Stimulated activated CD4-positive, alpha-beta T cell treated with anti-CD3 and anti-CD28 coated beads, Interleukin-12 subunit alpha, Interleukin-12 subunit beta, amount 100 ng/mL, for 48 hours (primary cell): Measurements from ENCODE around the gene TINAGL1.

Experiments
- DNase-seq, 3 donors: peaks; one replicate each; pipeline ENCODE4 v3.0.0-alpha.2; 2020; ENCODE audit warnings: low read depth in 2 of 3, low spot score in 1 of 3

TINAGL1 gene

DNA sequence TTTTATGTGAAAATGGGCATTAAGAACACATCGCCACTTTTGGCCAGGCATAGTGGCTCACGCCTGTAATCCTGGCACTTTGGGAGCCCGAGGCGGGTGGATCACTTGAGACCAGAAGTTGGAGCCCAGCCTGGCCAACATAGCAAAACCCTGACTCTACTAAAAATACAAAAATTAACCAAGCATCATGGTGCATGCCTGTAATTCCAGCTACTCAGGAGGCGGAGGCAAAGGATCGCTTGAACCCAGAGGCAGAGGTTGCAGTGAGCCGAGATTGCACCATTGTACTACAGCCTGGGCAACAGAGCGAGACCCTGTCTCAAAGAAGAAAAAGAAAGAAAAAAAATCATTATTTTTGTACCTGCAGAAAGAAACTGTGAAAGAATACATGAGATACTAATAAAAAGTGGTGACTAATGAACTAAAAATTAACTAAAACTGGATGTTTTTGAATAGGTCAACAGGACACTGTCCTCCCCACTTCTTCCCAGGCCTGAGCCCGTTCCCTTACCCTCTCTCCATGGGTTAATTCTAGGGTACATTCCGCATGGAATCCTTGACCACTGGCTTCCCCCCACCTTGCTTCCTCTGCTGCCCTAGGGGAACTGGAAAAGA, 8.3 kb upstream of the TINAGL1 start:
- DNase-seq, result no peak

DNA sequence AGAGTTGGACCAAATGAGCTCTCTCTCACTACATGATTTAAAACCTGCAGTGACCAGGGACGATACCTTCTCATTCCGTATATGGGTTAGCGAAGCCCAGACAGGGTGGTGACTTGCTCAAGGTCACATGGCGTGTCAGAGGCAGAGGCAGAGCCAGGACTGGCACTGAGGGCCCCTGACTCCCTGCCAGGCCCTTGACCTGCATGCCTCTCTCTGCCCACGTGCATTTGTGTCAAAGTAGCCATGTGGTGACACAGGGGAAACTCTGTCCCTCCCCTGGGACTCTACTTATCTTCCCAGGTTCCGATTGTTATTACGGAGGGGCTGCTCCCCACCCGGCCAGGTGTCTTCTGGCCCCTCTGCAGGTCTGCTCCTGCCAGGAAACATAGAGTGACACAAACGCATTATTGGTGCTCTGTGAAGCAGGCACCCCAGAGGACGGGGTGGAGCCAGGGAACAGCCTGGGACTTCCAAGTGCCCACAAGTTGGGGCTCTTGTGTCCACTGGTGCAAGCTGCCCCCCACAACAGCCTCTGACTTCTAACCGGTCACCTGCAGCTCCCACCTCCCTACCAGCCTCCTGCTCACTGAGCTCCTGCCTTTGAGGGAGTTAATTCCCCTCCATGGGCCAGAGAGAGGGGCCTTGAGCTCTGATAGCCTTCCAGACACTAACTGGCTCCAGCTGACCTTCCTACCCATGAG, 7.3 kb upstream of the TINAGL1 start:
- no peak for DNase-seq

DNA sequence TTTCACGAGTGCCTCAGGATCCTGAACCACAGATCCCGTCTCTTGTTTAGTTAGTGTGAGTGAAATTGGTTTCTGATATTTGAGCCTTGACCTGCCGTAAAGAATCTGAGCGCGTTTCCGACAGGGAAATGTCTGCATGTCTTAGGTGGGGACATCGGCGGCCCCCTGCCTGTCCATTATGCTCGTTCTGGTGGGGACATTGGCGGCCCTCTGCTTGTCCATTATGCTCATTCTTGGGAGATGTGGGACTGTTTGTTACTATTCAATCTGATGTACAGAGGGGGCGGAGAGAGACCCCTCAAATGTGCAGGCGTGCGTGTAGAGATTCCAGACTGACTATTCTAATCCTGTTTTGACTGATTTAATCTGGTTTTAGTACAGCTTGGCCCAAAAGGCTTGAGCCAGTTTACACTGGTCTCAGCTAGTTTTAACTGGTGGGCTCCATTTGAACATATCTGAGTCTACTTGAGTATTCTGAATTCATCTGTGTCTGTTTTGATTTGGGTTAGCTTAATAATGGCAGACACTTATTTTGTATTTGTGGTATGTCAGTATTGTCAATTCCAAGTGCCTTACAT, 6.6 kb upstream of the TINAGL1 start:
- no peak for DNase-seq

- DNase-seq, result no peak
Observed at GRCh38 chr1:31570228-31570627, 6.1 kb upstream of the TINAGL1 start.

- no peak for DNase-seq
Observed at GRCh38 chr1:31570906-31571305, 5.4 kb upstream of the TINAGL1 start.

DNA sequence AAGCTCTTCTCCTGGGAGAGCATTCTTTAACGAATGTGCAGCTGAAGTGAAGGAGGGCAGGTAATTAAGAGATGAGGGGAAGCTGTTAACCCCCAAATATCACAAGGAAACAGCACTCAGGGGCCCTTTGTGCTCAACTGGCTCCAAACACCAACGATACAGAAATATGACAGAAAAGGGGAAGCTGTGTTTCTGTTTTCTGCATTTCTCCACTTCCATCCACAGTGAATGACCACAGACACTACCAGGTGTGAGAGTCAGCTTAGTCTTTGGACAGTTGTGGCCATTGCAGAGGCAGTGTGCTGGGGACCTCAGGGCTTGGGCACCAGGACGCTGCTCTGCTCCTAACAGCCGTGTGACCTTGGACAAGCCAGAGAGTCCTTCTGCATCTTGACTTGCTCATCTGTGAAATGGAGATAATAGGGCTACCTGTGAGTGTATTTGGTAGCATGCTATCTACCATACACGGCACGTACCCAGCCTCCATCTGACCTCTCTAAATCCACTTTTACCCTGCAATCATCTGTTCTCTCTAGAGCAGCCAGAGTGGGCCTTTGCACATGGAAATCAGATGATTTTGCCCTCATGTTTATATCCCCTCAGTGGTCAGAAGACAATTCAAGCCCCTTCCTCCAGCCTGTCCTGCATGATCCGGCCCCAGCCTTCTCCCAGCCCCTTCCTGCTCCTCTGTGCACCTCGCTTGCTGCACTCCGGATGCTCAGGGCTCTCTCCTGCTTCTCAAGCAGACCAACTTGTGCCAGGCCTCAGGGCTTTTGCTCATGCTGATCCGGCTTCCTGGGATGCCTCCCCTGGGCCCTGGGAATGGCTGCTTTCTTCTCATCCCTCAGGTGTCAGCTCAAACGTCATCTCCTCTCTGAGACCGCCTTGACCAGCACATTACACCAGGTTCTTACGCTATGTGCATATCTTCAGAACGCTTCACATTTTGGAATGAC, 4.7 kb upstream of the TINAGL1 start:
- DNase-seq, result no peak

- no peak for DNase-seq
Observed at GRCh38 chr1:31572323-31573104, 3.8 kb upstream of the TINAGL1 start.

DNA sequence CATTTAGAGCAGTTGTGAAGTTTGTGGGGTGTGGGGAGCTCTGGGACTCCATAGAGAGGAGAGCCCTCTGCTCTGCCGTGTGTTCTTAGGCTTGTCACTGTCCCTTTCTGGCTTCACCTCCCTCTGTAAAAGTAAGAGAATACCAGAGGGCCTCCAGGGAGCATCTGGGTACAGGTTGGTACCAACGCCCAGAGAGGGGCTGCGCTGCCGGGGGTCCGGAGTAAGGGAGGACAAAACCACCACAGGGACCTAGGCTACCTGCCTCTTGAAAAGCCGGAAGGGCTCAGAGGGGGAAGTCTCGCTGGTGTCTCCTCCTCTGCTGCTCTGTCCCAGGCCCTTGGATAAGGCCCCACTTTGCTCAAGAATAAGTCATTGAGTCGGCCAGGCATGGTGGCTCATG, 3.1 kb upstream of the TINAGL1 start:
- DNase-seq, result no peak

GRCh38 chr1:31574749-31575368, 1.5 kb upstream of the TINAGL1 start:
- no peak for DNase-seq

- no peak for DNase-seq
Observed at GRCh38 chr1:31575369-31576140, 760 bp upstream of the TINAGL1 start.

DNA sequence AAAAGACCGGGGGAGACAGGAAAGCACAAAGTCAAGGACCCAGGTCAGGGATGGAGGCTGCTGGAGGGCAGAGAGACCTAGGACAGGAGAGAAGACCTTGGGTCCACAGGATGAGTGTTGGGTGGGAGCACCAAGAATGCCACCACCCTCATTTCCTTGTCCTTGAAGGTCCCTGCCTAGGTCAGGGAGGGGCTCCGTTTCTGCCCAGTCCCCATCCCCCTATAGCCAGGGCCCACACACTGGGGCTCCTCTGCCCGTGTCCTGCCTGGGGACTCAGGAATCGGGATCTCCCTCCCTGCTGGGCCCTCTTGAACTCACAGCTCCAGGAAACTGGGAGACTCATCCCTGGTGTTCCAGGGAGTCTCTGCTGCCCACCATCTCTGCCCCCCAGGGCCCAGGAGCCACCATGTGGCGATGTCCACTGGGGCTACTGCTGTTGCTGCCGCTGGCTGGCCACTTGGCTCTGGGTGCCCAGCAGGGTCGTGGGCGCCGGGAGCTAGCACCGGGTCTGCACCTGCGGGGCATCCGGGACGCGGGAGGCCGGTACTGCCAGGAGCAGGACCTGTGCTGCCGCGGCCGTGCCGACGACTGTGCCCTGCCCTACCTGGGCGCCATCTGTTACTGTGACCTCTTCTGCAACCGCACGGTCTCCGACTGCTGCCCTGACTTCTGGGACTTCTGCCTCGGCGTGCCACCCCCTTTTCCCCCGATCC, 584 bp downstream of the TINAGL1 start:
- no peak for DNase-seq

DNA sequence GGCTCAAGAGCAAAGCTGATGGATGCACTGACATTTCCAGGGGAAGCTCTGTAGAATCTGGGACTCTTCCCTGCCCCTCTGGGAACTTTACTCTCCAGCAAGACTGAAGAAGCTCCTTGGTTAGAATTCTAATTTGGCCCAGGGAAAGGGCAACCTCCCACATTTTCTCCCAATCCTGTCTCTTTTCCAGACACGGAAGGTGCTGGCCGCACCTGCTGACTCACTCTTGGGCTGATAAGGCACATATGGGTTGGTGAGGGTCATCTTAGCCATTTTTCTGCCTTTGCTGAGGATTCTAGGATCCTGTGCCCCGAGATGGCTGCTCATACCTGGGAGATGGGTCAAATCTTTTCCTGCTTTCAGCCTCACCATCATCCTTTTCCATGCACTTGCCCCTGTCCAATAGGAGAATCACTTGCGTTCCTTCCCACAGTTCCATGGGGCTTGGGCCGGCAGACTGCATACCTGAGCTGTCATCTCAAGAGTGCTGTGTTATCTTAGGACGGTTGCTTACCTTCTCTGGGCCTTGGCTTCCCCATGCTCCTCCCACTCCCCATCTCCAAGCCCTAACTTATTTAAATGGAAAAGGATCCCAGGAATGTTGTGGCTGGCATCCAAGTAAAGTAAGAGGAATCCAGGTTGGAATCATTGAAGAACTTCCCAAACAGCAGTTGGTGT, 1.3 kb downstream of the TINAGL1 start:
- DNase-seq, result no peak

DNA sequence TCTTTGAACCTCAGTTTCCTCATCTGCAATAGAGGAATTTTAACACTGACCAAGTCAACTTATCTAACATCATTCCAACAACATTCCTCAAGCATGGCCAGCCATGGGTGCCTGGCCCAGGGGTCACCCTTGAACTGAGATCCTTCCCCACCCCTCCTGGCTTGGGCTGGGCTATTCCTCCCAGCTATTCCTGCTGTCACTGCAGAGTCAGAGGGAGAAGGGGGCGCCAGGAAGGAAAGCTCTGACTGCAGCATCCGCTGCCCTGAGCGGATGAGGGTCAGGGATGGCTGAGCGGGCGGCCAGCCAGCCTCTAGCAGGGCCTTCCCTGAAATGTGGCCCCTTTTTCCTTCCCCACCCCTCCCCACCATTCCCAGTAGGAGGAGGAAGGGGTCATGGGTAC, 3.1 kb downstream of the TINAGL1 start:
- DNase-seq, result no peak

DNA sequence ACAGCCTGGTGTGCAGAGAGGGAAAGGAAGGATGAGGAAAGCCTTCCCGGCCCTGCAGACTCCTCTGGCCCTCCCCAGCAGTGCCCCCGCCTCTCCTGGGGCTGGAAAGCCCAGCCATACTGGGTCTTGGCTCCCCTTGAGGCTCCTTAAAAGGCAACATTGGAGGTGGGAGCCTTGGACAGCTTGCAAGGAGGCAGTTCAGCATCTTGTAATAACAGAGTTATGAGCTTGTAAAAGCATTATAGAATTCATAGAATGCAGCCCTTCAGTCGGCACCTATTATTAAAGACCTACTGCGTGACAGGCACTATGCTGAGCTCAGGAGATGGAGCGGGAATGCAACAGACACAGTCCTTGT, 4.2 kb downstream of the TINAGL1 start:
- no peak for DNase-seq

- no peak for DNase-seq
Observed at GRCh38 chr1:31580891-31581603, 4.7 kb downstream of the TINAGL1 start.

GRCh38 chr1:31581821-31582810, 5.8 kb downstream of the TINAGL1 start:
- no peak for DNase-seq
